DMS79 (cell line): ENCODE measurements around the gene CDH4.
"Not testable (repeated sequence)": the region's sequence is repeated elsewhere in the genome, so short reads cannot be mapped to it uniquely, and the experiment has no call there.

Experiments used
- DNase-seq: peaks from one replicate; lab custom pipeline; 2025; lab: John Stamatoyannopoulos, UW

The CDH4 gene

GRCh38 chr20:61978491-61978890, 726.4 kb downstream of the CDH4 start:
- DNase-seq, result no peak

GRCh38 chr20:61979090-61979489, 727.0 kb downstream of the CDH4 start:
- no peak for DNase-seq

- DNase-seq, result no peak
Observed at GRCh38 chr20:61979701-61980635, 727.9 kb downstream of the CDH4 start.

GRCh38 chr20:61980647-61981583, 728.9 kb downstream of the CDH4 start:
- DNase-seq, result no peak

GRCh38 chr20:61981691-61982090, 729.6 kb downstream of the CDH4 start:
- DNase-seq, result not testable (repeated sequence)

GRCh38 chr20:61982191-61982950, 730.3 kb downstream of the CDH4 start:
- DNase-seq, result no peak

GRCh38 chr20:61982951-61983315, 730.9 kb downstream of the CDH4 start:
- DNase-seq, result no peak

GRCh38 chr20:61983965-61984364, 731.9 kb downstream of the CDH4 start:
- DNase-seq, result no peak

- not testable (repeated sequence) for DNase-seq
Observed at GRCh38 chr20:61984431-61984830, 732.4 kb downstream of the CDH4 start.

- no peak for DNase-seq
Observed at GRCh38 chr20:61985096-61985495, 733.0 kb downstream of the CDH4 start.

- DNase-seq, result no peak
Observed at GRCh38 chr20:61986762-61987321, 734.8 kb downstream of the CDH4 start.

GRCh38 chr20:61988665-61989064, 736.6 kb downstream of the CDH4 start:
- DNase-seq, result no peak

GRCh38 chr20:61989741-61990140, 737.7 kb downstream of the CDH4 start:
- no peak for DNase-seq
